Common myeloid progenitor, CD34-positive (primary cell): ENCODE measurements around the gene IRF9.

Experiments
- CTCF ChIA-PET: fragments of 350-600 bp; sonication (Branson Sonifier 250); formaldehyde crosslinking; loops from one replicate; lab custom pipeline; 2021; ENCODE audit warnings: antibody characterized with exemption; lab: Charles Lee
- POLR2A ChIA-PET: fragments of 350-600 bp; sonication (Branson Sonifier 250); formaldehyde crosslinking; loops from one replicate; lab custom pipeline; 2021; ENCODE audit warnings: antibody characterized with exemption; lab: Charles Lee
- DNase-seq, 3 donors: peaks; one replicate each; pipeline versions ENCODE4 v3.0.0 to v3.0.0-alpha.2; 2013
- H3K27ac ChIP-seq, 2 experiments: 1 replicate in 1 of 2; 2 replicates in 1 of 2; pipeline ENCODE4 v1.7.0; 2013; ENCODE audit warnings: inconsistent platforms in 2 of 2, low read length in 2 of 2, mild to moderate bottlenecking in 2 of 2, low read depth in 1 of 2, moderate library complexity in 1 of 2; ENCODE audit not compliant: severe bottlenecking in 2 of 2, insufficient read depth in 1 of 2, poor library complexity in 1 of 2
- H3K27me3 ChIP-seq, 5 experiments: replicated peaks in 2 of 5; 1 replicate in 3 of 5; 2 replicates in 2 of 5; pipeline versions ENCODE4 v1.6.1 to v1.7.0; 2013; ENCODE audit warnings: low read length in 4 of 5, mild to moderate bottlenecking in 2 of 5, moderate library complexity in 2 of 5, inconsistent platforms in 1 of 5; ENCODE audit not compliant: insufficient read depth in 5 of 5, control insufficient read depth in 4 of 5
- H3K36me3 ChIP-seq, 4 experiments: 1 replicate in 2 of 4; 2 replicates in 2 of 4; pipeline versions ENCODE4 v1.6.1 to v1.7.0; 2013; ENCODE audit warnings: low read length in 3 of 4, control low read depth in 1 of 4, mild to moderate bottlenecking in 1 of 4; ENCODE audit not compliant: control insufficient read depth in 4 of 4, insufficient read depth in 4 of 4
- H3K4me1 ChIP-seq, 4 experiments: 1 replicate in 3 of 4; 2 replicates in 1 of 4; pipeline versions ENCODE4 v1.6.1 to v1.7.1; 2013; ENCODE audit warnings: low read length in 3 of 4, mild to moderate bottlenecking in 3 of 4, control low read depth in 1 of 4, inconsistent platforms in 1 of 4, moderate library complexity in 1 of 4; ENCODE audit not compliant: control insufficient read depth in 4 of 4, insufficient read depth in 4 of 4; ENCODE audit errors: control extremely low read depth in 1 of 4
- H3K4me3 ChIP-seq, 7 experiments: 1 replicate in 4 of 7; 2 replicates in 3 of 7; pipeline versions ENCODE4 v1.5.1 to v1.7.0; 2013; ENCODE audit warnings: mild to moderate bottlenecking in 7 of 7, low read length in 6 of 7, moderate library complexity in 6 of 7, inconsistent platforms in 2 of 7, low read depth in 2 of 7, control low read depth in 1 of 7; ENCODE audit not compliant: insufficient read depth in 4 of 7, control insufficient read depth in 1 of 7; ENCODE audit errors: extremely low read depth in 1 of 7
- H3K9me3 ChIP-seq, 5 experiments: 1 replicate in 4 of 5; 2 replicates in 1 of 5; pipeline versions ENCODE4 v1.6.1 to v1.7.1; 2013; ENCODE audit warnings: low read length in 4 of 5, mild to moderate bottlenecking in 2 of 5, inconsistent platforms in 1 of 5, low read depth in 1 of 5, moderate library complexity in 1 of 5; ENCODE audit not compliant: control insufficient read depth in 4 of 5, insufficient read depth in 2 of 5; ENCODE audit errors: control extremely low read depth in 1 of 5
- WGBS: methylation state at CpG from one replicate; pipeline ENCODE4 v1.1.5; 2013; ENCODE audit not compliant: insufficient coverage; 5-methylcytosine and 5-hydroxymethylcytosine counted together

The IRF9 gene

DNA sequence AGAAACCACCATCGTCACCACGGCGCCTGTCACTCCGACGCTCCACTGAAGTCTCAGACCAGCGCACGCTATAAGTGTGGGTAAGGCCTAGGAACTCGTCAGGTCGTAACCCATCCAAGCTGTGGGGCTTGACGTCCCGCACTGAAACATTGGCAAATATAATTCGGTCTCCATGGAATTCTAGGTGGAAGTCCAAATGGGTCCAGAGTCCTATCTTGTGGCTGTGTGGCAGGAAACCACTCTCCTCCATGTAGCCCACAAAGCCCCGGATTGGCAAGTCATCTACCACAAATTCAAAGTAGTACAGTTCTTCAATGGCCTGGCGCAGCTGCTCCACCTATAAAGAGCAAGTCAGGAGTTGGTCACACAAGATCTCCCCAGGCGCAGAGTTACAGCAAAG lies 31.9 kb downstream of the IRF9 start:
- CTCF ChIA-PET, result no interaction called here
- Histone ChIP-seq H3K4me3 (no peak overlapping the region), H3K27me3 (no peaks in the 10 kb centered on the region), H3K36me3 (peaks cover 4 to 26% (median 15%) of the 10 kb centered on the region in 4 experiments), H3K27ac (no peak overlapping the region), H3K9me3 (no peaks in the 10 kb centered on the region), H3K4me1 (peaks cover 4 to 49% (median 37%) of the 10 kb centered on the region in 4 experiments)
- POLR2A ChIA-PET, result no interaction called here
- WGBS, result 91% methylated on average over 13 of the region's 15 CpGs
- DNase-seq, result no peak

GRCh38 chr14:24194186-24194872 lies 33.3 kb downstream of the IRF9 start:
- peaks cover 4 to 36% (median 27%) of the 10 kb centered on the region in 4 experiments for H3K4me1 ChIP-seq
- no peak for DNase-seq
- ChIA-PET POLR2A (interaction anchor here (1.4 to 2.8 kb wide), 3 partner anchors 19 to 33 kb away, joined by 3 to 25 read pairs (median 7); partner anchors contain the start of genes CHMP4A, IRF9 and REC8), CTCF (interaction anchor here (0.7 to 1.5 kb wide), 5 partner anchors 9 to 106 kb away, joined by 3 to 5 read pairs (median 3); partner anchors contain the start of gene NOP9)
- peaks cover 4 to 29% (median 16%) of the 10 kb centered on the region in 4 experiments for H3K36me3 ChIP-seq
- no peaks in the 10 kb centered on the region for H3K27me3 ChIP-seq
- H3K4me3 ChIP-seq, result peak overlapping the region in 5 of 7 experiments; percentile 82 to 91 (median 84)
- H3K9me3 ChIP-seq, result no peaks in the 10 kb centered on the region
- 98% methylated on average over 6 of the region's 7 CpGs for WGBS
- H3K27ac ChIP-seq, result peak overlapping the region in 1 of 2 experiments; percentile 97

GRCh38 chr14:24194873-24195185 lies 33.8 kb downstream of the IRF9 start:
- Histone ChIP-seq H3K27me3 (no peaks in the 10 kb centered on the region), H3K36me3 (peaks cover 4 to 29% (median 16%) of the 10 kb centered on the region in 4 experiments), H3K4me3 (peak overlapping the region; percentile 77 to 96 (median 84)), H3K27ac (peak overlapping the region; percentile 90 to 97), H3K4me1 (peaks cover 4 to 32% (median 25%) of the 10 kb centered on the region in 4 experiments), H3K9me3 (no peaks in the 10 kb centered on the region)
- POLR2A ChIA-PET, result interaction anchor here (1.2 to 2.8 kb wide), 4 partner anchors 18 to 116 kb away, joined by 3 to 25 read pairs (median 6); partner anchors contain the start of genes CHMP4A, IRF9, LTB4R and REC8
- CTCF ChIA-PET, result interaction anchor here (0.7 to 1.8 kb wide), 9 partner anchors 9 to 113 kb away, joined by 3 to 6 read pairs (median 3); partner anchors contain the start of genes CIDEB, NOP9 and TSSK4
- 77% methylated on average over 6 of the region's 8 CpGs for WGBS
- no peak for DNase-seq

DNA sequence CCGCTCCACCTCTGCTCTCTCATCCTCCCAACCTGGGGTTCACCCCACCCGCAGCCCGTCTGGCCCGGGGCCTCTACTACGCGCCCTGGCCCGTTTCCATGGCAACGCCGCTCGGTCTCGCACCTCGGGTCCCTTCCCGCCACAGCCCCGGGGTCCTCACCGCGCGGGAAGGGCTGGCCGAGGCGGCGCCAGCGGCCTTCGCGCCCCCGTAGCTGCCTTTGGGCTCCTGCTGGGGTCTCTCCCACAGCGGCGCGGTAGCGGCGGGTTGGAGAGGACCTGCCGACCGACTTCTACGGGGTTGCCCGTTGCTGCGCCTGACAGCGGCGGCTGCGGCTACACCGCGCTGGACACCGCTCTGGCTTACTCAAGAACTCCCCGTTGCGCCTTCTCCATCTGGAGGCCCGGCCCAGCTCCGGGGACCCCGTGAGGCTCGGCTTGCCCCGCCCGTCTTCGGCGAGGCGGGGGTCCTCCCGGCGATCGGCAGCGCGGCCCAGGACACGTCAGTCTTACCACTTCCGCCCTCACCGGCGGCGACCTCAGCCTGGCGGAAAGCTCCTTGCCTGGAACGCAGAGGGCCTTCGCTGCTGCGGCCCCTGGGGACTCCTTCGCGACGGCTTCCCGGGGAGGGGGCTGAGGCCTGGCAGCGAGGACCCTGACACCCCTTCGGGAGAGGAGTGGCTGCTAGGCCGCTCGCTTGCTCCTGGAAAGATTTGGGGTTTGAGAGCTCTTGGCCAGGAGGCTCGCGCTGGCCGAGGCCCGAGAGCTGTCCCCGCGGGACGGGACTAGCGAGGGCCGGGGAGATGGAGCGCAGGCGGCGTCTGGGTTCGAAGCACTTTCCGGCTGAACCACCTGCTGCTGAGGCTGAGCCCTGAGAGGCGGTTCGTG lies 34.4 kb downstream of the IRF9 start, which contains the start of gene TM9SF1:
Gene TM9SF1 (minus strand): TSS at position 256 of the 885 bp plus-strand sequence. CDS start 422 bp downstream, outside the sequence.
- peak within 1 kb of the TSS; percentile 90 to 97 for H3K27ac ChIP-seq
- ChIA-PET POLR2A (interaction anchor here (1.2 to 2.8 kb wide), 5 partner anchors 18 to 116 kb away, joined by 3 to 25 read pairs (median 5); partner anchors contain the start of genes CHMP4A, IRF9, LTB4R and REC8), CTCF (interaction anchor here (0.7 to 1.8 kb wide), 13 partner anchors 10 to 112 kb away, joined by 3 to 6 read pairs (median 3); partner anchors contain the start of genes CIDEB and TSSK4)
- peaks cover 2 to 25% (median 13%) of the 10 kb centered on the region in 4 experiments for H3K36me3 ChIP-seq
- H3K9me3 ChIP-seq, result no peaks in the 10 kb centered on the region
- peak; percentile 93 to 96 (median 95) for DNase-seq
- peaks cover 4 to 32% (median 25%) of the 10 kb centered on the region in 4 experiments for H3K4me1 ChIP-seq
- H3K27me3 ChIP-seq, result no peaks in the 10 kb centered on the region
- WGBS, result under 1% methylated on average over 87 of the region's 89 CpGs
- H3K4me3 ChIP-seq, result peak within 1 kb of the TSS; percentile 77 to 96 (median 84)

DNA sequence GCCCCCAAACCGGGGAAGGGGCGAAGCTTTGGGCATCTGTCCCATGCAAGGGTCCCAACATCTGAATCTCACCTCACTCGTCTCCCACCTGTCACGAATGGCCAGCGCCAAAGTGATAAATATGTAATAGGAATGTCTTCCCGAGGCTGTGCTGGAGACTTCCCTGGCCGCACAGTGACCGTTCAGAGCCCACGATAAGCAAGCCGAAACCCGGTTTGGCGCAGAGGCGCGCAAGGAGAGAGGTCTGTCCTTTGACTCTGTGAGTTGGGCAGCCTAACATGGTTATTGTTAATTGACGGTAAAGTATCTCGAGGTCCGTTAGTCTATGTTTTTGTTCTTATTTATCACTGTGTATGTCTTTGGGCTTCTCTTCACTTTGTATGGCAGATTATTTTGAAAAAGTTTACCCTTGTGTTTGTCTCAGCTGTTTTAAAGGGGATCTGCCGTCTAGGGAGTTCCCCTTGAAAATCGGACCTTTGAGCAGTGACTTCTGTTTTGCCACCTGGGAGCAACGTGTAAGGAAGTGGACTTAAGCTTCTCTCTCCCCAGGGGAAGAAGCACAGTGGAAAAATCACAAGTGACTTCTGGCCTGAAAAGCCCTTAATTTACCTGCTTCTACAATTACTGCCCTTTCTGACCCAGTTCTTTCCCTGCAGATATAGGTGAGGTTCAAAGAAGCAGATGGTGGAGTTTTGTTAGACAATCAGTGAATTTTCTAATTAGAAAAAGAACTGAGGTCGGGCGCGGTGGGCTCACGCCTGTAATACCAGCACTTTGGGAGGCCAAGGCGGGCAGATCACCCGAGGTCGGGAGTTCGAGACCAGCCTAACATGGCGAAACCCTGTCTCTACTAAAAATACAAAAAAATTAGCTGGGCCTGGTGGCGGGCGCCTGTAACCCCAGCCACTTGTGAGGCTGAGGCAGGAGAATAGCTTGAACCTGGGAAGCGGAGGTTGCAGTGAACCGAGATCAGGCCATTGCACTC lies 35.3 kb downstream of the IRF9 start:
- H3K27ac ChIP-seq, result peak overlapping the region; percentile 90 to 97
- CTCF ChIA-PET, result interaction anchor here (1.0 to 1.8 kb wide), 11 partner anchors 9 to 112 kb away, joined by 3 to 6 read pairs (median 3); partner anchors contain the start of genes CHMP4A, CIDEB and TSSK4
- DNase-seq, result peak in 2 of 3 donors; percentile 38 to 41
- 39% methylated on average over 24 of the region's 33 CpGs for whole genome bisulfite sequencing
- H3K27me3 ChIP-seq, result no peaks in the 10 kb centered on the region
- H3K36me3 ChIP-seq, result peaks cover 2 to 24% (median 12%) of the 10 kb centered on the region in 4 experiments
- peaks cover 4 to 32% (median 25%) of the 10 kb centered on the region in 4 experiments for H3K4me1 ChIP-seq
- POLR2A ChIA-PET, result interaction anchor here (0.9 to 2.8 kb wide), 6 partner anchors 17 to 115 kb away, joined by 3 to 25 read pairs (median 5); partner anchors contain the start of genes CHMP4A, IRF9, LTB4R and REC8
- peak overlapping the region; percentile 77 to 96 (median 84) for H3K4me3 ChIP-seq
- H3K9me3 ChIP-seq, result no peaks in the 10 kb centered on the region
